Measurements from ENCODE around the gene HMGB4. TPM values are rescaled to one million over a fixed set of nuclear protein-coding genes. Genes with fewer than 3 reads are reported as not detected.

The HMGB4 gene
- total RNA-seq, 1 donor, result not detected

GRCh38 chr1:33828059-33828458, 35.8 kb upstream of the HMGB4 start:
- Histone ChIP-seq H3K4me1 (ENCODE audit: insufficient read depth, low read length) (no peaks in the 10 kb centered on the region), H3K79me2 (ENCODE audit: insufficient read depth, low read length) (no peaks in the 10 kb centered on the region), H3K27me3 (ENCODE audit: insufficient read depth, low read length) (no peaks in the 10 kb centered on the region), H3K4me2 (ENCODE audit: insufficient read depth, low read length) (no peak overlapping the region), H3K9me3 (ENCODE audit: low read depth, low read length) (no peaks in the 10 kb centered on the region), H3K4me3 (ENCODE audit: insufficient read depth, low read length) (no peak overlapping the region), H4K20me1 (ENCODE audit: insufficient read depth, low read length) (no peaks in the 10 kb centered on the region), H3K36me3 (ENCODE audit: insufficient read depth, low read length) (no peaks in the 10 kb centered on the region), H2AFZ (ENCODE audit: low read length) (no peak overlapping the region), H3K27ac (ENCODE audit: low read depth, low read length) (no peak overlapping the region)
- TF ChIP-seq CTCF (IDR thresholded peaks at IDR 0.05; ENCODE audit: extremely low read depth, low read depth, low read length), result no peak
- DNase-seq (ENCODE audit: insufficient read length, low spot score, missing footprints), result no peak

- H3K27ac ChIP-seq (ENCODE audit: low read depth, low read length), result no peak overlapping the region
- no peaks in the 10 kb centered on the region for H3K27me3 ChIP-seq (ENCODE audit: insufficient read depth, low read length)
- H3K36me3 ChIP-seq (ENCODE audit: insufficient read depth, low read length), result no peaks in the 10 kb centered on the region
- no peak for DNase-seq (ENCODE audit: insufficient read length, low spot score, missing footprints)
- no peaks in the 10 kb centered on the region for H3K79me2 ChIP-seq (ENCODE audit: insufficient read depth, low read length)
- H3K4me1 ChIP-seq (ENCODE audit: insufficient read depth, low read length), result no peaks in the 10 kb centered on the region
- no peak overlapping the region for H2AFZ ChIP-seq (ENCODE audit: low read length)
- H4K20me1 ChIP-seq (ENCODE audit: insufficient read depth, low read length), result no peaks in the 10 kb centered on the region
- H3K9me3 ChIP-seq (ENCODE audit: low read depth, low read length), result no peaks in the 10 kb centered on the region
- no peak for TF ChIP-seq CTCF (IDR thresholded peaks at IDR 0.05; ENCODE audit: extremely low read depth, low read depth, low read length)
- no peak overlapping the region for H3K4me3 ChIP-seq (ENCODE audit: insufficient read depth, low read length)
- no peak overlapping the region for H3K4me2 ChIP-seq (ENCODE audit: insufficient read depth, low read length)
Observed at GRCh38 chr1:33828654-33829053, 35.2 kb upstream of the HMGB4 start.

GRCh38 chr1:33836911-33837310, 27.0 kb upstream of the HMGB4 start:
- no peak overlapping the region for H2AFZ ChIP-seq (ENCODE audit: low read length)
- H3K4me3 ChIP-seq (ENCODE audit: insufficient read depth, low read length), result no peak overlapping the region
- no peak overlapping the region for H3K27ac ChIP-seq (ENCODE audit: low read depth, low read length)
- H3K4me1 ChIP-seq (ENCODE audit: insufficient read depth, low read length), result no peaks in the 10 kb centered on the region
- no peaks in the 10 kb centered on the region for H3K79me2 ChIP-seq (ENCODE audit: insufficient read depth, low read length)
- no peaks in the 10 kb centered on the region for H4K20me1 ChIP-seq (ENCODE audit: insufficient read depth, low read length)
- H3K4me2 ChIP-seq (ENCODE audit: insufficient read depth, low read length), result no peak overlapping the region
- no peak for DNase-seq (ENCODE audit: insufficient read length, low spot score, missing footprints)
- no peak for TF ChIP-seq CTCF (IDR thresholded peaks at IDR 0.05; ENCODE audit: extremely low read depth, low read depth, low read length)
- no peaks in the 10 kb centered on the region for H3K9me3 ChIP-seq (ENCODE audit: low read depth, low read length)
- no peaks in the 10 kb centered on the region for H3K27me3 ChIP-seq (ENCODE audit: insufficient read depth, low read length)
- H3K36me3 ChIP-seq (ENCODE audit: insufficient read depth, low read length), result no peaks in the 10 kb centered on the region

GRCh38 chr1:33837635-33838034, 26.2 kb upstream of the HMGB4 start:
- Histone ChIP-seq H3K4me3 (ENCODE audit: insufficient read depth, low read length) (no peak overlapping the region), H3K9me3 (ENCODE audit: low read depth, low read length) (no peaks in the 10 kb centered on the region), H3K27me3 (ENCODE audit: insufficient read depth, low read length) (no peaks in the 10 kb centered on the region), H3K4me1 (ENCODE audit: insufficient read depth, low read length) (no peaks in the 10 kb centered on the region), H3K27ac (ENCODE audit: low read depth, low read length) (no peak overlapping the region), H4K20me1 (ENCODE audit: insufficient read depth, low read length) (no peaks in the 10 kb centered on the region), H3K4me2 (ENCODE audit: insufficient read depth, low read length) (no peak overlapping the region), H3K79me2 (ENCODE audit: insufficient read depth, low read length) (no peaks in the 10 kb centered on the region), H3K36me3 (ENCODE audit: insufficient read depth, low read length) (no peaks in the 10 kb centered on the region), H2AFZ (ENCODE audit: low read length) (no peak overlapping the region)
- DNase-seq (ENCODE audit: insufficient read length, low spot score, missing footprints), result no peak
- TF ChIP-seq CTCF (IDR thresholded peaks at IDR 0.05; ENCODE audit: extremely low read depth, low read depth, low read length), result no peak

All from osteoblast (primary cell).